Stomach (tissue), 4 donors: ENCODE measurements around the gene GABRB2.

ENCODE experiments used
- CTCF ChIP-seq, 7 experiments: fragments of 450-650 bp in 4 of 7; fragments of 200-600 bp in 3 of 7; sonication (generic) in 3 of 7; IDR thresholded peaks; one replicate each; pipeline ENCODE4 v1.5.1; 2016 to 2019; ENCODE audit warnings: antibody characterized with exemption in 7 of 7, control low read depth in 2 of 7, mild to moderate bottlenecking in 1 of 7
- EP300 ChIP-seq: sonication (generic); formaldehyde crosslinking; IDR thresholded peaks from one replicate; pipeline ENCODE4 v1.6.1; 2017; ENCODE audit warnings: antibody characterized with exemption
- POLR2A ChIP-seq, 4 donors: fragments of 450-650 bp; IDR thresholded peaks; one replicate each; pipeline ENCODE4 v1.6.1; 2016; ENCODE audit warnings: antibody characterized with exemption in 4 of 4, control low read depth in 2 of 4, mild to moderate bottlenecking in 1 of 4, moderate library complexity in 1 of 4
- POLR2AphosphoS5 ChIP-seq, 3 donors: sonication (generic); formaldehyde crosslinking; IDR thresholded peaks; one replicate each; pipeline ENCODE4 v1.6.1; 2016; ENCODE audit warnings: antibody characterized with exemption in 3 of 3

GRCh38 chr5:161483721-161484120 lies 62.8 kb downstream of the GABRB2 start:
- TF ChIP-seq CTCF (IDR thresholded peaks at IDR 0.05) = no peak
- TF ChIP-seq POLR2A (IDR thresholded peaks at IDR 0.05) = no peak
- no peak for TF ChIP-seq EP300
- TF ChIP-seq POLR2AphosphoS5 (IDR thresholded peaks at IDR 0.05) = no peak
